ENCODE measurements around the gene NOL8. TPM values are rescaled to one million over a fixed set of nuclear protein-coding genes. Genes with fewer than 3 reads are reported as not detected.
A peak's percentile ranks its signal among the peaks of the same experiment; 100 is the strongest.

The NOL8 gene
- total RNA-seq, 1 donor from 2014 or later = 90.9 TPM

DNA sequence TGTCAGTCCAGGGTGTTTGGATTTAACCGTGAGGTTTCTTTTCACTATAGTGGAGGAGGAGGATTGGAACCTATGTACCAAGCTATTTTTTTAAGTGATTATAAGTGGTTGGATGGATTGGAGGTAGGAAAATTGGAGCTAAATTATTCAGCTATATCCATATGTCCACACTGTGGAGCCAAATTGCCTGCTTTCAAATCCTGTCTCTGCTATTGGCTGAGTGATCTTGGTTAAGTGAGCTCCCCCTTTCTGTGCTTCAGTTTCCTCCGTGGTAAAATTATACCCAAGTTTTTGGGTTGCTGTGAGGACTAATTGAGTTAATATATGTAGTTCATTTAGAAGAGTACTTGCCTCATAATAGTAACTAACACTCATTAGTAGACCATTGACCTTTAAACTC is 3.1 kb upstream of the NOL8 start:
- no peak overlapping the region for H3K27ac Mint-ChIP-seq

DNA sequence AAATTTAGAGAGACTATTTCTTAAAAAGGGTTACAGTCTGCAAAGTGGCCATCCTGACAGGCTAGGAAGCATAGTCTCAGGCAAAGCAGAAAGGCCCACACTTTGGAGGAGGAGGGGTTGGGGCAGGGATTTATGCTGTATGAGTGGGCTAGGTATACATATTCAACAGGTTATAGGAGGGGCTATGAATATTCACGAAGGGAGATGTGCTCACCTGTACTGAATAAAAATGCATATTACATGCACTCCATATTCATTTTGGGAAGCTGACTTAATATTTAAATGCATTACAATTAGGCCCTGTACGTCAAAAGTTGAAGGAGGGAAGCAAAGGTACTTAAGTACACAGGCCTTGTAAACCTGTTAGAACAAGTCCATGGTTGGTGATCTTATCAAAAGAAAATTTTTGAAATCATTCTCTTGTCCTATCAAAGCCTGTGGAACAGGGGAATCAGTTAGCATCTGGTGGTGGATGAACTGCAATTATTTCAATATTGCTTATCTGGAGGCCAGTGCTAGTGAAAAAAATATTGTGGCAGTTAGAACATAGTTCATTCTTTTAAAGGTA is 2.2 kb upstream of the NOL8 start:
- no peaks in the 10 kb centered on the region for H3K9me3 Mint-ChIP-seq
- H3K27me3 Mint-ChIP-seq = no peaks in the 10 kb centered on the region
- peaks cover 29% of the 10 kb centered on the region for H3K36me3 Mint-ChIP-seq (ENCODE audit: low read depth)
- peak overlapping the region; percentile 98 for H3K4me3 Mint-ChIP-seq
- DNase-seq = no peak
- no peak overlapping the region for H3K27ac Mint-ChIP-seq
- H3K4me1 Mint-ChIP-seq = peaks cover 30% of the 10 kb centered on the region
- intact Hi-C loops (cut with micrococcal nuclease) = loop anchor here (10.0 kb wide), 1 partner anchor 213 kb away; the partner anchor contains the start of gene SPTLC1

More for the DNA sequence above, 3.1 kb upstream of the NOL8 start:
- H3K9me3 Mint-ChIP-seq = no peaks in the 10 kb centered on the region
- no peak overlapping the region for H3K4me3 Mint-ChIP-seq
- intact Hi-C loops (cut with micrococcal nuclease) = loop anchor here (10.0 kb wide), 1 partner anchor 213 kb away; the partner anchor contains the start of gene SPTLC1
- H3K4me1 Mint-ChIP-seq = peaks cover 30% of the 10 kb centered on the region
- DNase-seq = no peak
- peaks cover 28% of the 10 kb centered on the region for H3K36me3 Mint-ChIP-seq (ENCODE audit: low read depth)
- no peaks in the 10 kb centered on the region for H3K27me3 Mint-ChIP-seq

DNA sequence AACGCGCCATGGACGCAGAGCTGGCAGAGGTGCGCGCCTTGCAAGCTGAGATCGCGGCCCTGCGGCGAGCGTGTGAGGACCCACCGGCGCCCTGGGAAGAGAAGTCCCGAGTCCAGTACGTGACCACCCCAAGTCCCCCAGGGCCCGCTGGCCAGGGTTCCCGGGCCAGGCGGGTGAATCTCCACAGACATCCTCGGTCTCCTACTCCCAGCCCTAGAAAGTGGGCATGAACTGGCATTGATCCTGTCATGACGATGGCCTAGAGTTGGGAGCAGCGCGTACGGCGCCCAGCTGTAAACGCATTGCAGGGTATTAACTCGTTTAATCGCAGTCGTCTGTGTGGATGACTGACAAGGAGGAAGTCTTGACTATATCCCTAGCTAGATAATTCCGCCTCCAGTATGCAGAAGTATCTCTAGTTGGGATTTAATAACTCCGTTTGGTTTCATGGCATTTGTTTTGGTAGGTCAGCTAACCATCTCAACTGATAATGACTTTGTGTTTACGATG is 896 bp upstream of the NOL8 start:
- Mint-ChIP-seq H3K4me3 (peak overlapping the region; percentile 98), H3K36me3 (ENCODE audit: low read depth) (peaks cover 31% of the 10 kb centered on the region), H3K4me1 (peaks cover 31% of the 10 kb centered on the region), H3K9me3 (no peaks in the 10 kb centered on the region), H3K27me3 (no peaks in the 10 kb centered on the region), H3K27ac (peak overlapping the region; percentile 97)
- intact Hi-C loops (cut with micrococcal nuclease) = loop anchor here (1.0 to 10.0 kb wide), 5 partner anchors 33 to 439 kb away; partner anchors contain the start of genes IARS1, IPPK and SPTLC1
- no peak for DNase-seq

DNA sequence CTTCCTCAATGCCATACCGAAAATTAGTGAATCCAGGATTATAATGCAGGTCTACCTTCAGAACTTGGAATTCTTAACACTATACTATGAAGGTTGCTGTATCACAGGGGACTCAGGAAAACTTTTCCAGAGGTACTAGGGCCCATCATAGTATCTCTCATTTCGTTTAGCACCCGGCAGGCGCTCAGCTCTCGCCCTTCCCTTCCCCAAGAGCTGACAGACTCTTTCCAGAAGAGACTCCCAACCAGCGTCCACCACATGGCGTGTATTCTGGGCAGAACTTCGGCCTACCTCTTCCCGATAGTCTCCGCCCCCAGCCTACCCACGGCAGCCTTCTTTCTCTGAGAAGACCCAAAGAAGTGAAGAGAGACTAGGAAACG is 271 bp downstream of the NOL8 start:
- peaks cover 37% of the 10 kb centered on the region for H3K36me3 Mint-ChIP-seq (ENCODE audit: low read depth)
- intact Hi-C loops (cut with micrococcal nuclease) = loop anchor here (1.0 to 10.0 kb wide), 5 partner anchors 32 to 440 kb away; partner anchors contain the start of genes IARS1, IPPK and SPTLC1
- H3K27me3 Mint-ChIP-seq = no peaks in the 10 kb centered on the region
- H3K4me1 Mint-ChIP-seq = peaks cover 34% of the 10 kb centered on the region
- H3K4me3 Mint-ChIP-seq = peak overlapping the region; percentile 98
- no peaks in the 10 kb centered on the region for H3K9me3 Mint-ChIP-seq
- H3K27ac Mint-ChIP-seq = peak overlapping the region; percentile 97
- no peak for DNase-seq

DNA sequence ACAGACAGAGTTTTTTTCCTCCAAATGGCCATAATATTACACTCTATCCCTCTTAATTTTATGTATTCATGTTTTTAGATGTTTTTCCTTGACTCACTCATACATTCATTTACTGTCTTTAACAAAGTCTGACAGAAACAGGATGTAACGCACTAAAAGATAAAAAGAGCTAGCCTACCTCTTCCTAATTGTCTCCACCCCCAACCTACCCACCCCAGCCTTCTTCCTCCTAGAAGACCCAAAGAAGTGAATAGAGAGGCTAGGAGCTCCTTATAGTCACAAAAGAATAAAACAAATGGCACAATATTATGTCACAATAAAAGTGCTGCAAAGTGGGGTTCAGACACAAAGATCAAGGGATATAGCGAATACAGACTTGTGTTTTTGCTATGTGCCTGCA is 719 bp downstream of the NOL8 start:
- H3K27ac Mint-ChIP-seq = peak overlapping the region; percentile 97
- peak overlapping the region; percentile 98 for H3K4me3 Mint-ChIP-seq
- no peak for DNase-seq
- intact Hi-C loops (cut with micrococcal nuclease) = loop anchor here (10.0 kb wide), 1 partner anchor 210 kb away; the partner anchor contains the start of gene SPTLC1
- no peaks in the 10 kb centered on the region for H3K9me3 Mint-ChIP-seq
- peaks cover 39% of the 10 kb centered on the region for H3K36me3 Mint-ChIP-seq (ENCODE audit: low read depth)
- no peaks in the 10 kb centered on the region for H3K27me3 Mint-ChIP-seq
- H3K4me1 Mint-ChIP-seq = peaks cover 34% of the 10 kb centered on the region

DNA sequence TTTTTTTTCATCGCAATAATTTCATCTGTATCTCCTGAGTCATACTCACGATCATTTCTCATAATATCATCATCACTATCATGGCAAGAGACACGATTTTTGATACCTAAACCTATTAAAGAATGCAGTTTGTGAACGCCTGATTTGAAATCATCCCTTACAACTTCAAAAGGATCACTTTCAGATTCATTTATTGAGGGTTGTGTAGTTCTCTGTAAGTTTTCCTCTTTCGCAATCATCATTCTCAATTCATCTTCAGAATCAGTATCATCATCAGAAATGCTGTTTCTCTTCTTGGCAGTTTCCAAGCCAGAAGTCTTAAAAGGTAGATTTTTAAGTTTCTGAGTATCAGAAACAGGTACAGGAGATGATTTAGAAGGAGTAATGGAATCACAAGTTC is 9.7 kb downstream of the NOL8 start:
- intact Hi-C loops (cut with micrococcal nuclease) = loop anchor here (5.0 kb wide), 1 partner anchor 33 kb away; no protein-coding TSS in a partner anchor
- Mint-ChIP-seq H3K4me3 (no peak overlapping the region), H3K27me3 (no peaks in the 10 kb centered on the region), H3K36me3 (ENCODE audit: low read depth) (peaks cover 74% of the 10 kb centered on the region), H3K4me1 (peaks cover 24% of the 10 kb centered on the region), H3K27ac (no peak overlapping the region), H3K9me3 (no peaks in the 10 kb centered on the region)
- DNase-seq = no peak

DNA sequence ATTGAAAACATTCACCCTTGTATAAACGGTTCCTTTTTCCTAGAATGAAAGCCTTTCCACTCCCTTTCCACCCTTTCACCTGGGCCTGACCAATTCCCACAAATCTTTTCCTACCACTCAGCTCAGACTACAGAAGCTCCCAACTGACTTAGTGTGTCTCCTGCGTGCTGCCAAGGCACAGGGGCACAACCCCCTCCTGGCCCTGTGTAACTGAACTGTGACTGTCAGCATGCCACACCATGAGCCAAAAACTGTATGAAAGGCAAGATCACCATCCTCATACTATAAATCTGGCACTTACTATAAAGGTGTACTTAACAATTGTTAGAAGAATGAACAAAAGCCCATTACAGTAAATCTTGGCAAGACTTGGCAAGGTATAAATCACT is 11.5 kb downstream of the NOL8 start:
- Mint-ChIP-seq H3K9me3 (no peaks in the 10 kb centered on the region), H3K4me1 (peaks cover 24% of the 10 kb centered on the region), H3K27me3 (no peaks in the 10 kb centered on the region), H3K36me3 (ENCODE audit: low read depth) (peaks cover 76% of the 10 kb centered on the region), H3K4me3 (peak overlapping the region; percentile 12), H3K27ac (peak overlapping the region; percentile 72)
- intact Hi-C loops (cut with micrococcal nuclease) = no loop called here
- DNase-seq = no peak

DNA sequence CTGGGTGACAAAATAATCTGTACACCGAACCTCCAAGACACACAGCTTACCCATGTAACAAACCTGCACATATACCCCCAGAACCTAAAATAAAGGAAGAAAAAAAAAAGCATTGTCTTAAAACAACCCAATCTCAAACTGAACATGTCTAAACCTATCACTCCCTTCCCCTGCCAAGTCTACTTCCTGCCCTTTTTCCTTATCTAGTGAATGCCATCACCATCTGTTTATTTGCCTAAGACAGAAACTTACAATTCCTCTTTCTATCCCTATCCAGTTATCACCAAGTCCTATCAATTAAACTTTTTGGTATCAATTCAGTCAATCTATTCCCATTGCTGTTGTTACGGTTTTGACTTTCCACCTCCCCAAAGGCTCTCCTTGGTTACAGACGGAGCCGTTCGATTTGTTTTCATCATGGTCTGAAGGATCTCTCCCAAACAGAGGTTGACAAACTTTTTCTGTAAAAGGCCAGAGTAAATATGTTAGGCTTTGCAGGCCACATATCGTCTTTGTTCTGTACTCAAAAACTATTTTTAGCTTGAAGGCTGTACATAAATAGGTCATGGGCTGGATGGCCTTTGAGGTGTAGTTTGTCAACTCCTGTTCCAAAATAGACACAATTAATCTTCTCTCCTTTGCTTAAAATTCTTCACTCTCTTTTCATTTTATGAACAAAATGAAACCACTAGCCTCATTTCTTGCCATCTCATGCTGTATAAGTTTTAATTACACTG is 12.1 kb downstream of the NOL8 start:
- Mint-ChIP-seq H3K4me1 (peaks cover 24% of the 10 kb centered on the region), H3K9me3 (no peaks in the 10 kb centered on the region), H3K27me3 (no peaks in the 10 kb centered on the region), H3K4me3 (peak overlapping the region; percentile 12), H3K36me3 (ENCODE audit: low read depth) (peaks cover 76% of the 10 kb centered on the region), H3K27ac (peak overlapping the region; percentile 72)
- DNase-seq = no peak
- intact Hi-C loops (cut with micrococcal nuclease) = no loop called here

DNA sequence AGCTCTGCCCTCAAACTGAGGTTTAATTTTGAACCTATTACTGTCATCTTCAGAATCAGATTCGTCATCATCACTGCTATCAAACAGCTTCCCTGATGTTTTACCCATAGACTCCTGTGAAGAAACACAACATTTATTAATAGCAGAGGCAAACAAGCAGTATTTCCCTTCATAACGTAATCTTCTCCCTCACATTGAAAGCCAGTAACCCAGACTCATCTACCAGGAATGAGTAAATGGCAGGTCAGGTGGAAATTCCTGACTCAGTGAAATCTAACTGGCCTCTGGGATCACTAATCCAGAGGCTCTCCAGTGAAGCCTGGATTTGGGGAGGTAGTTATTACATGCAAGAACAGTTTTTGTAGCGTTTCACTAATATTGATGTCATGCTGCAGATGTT is 14.6 kb downstream of the NOL8 start:
- intact Hi-C loops (cut with micrococcal nuclease) = no loop called here
- no peaks in the 10 kb centered on the region for H3K27me3 Mint-ChIP-seq
- no peak for DNase-seq
- peaks cover 74% of the 10 kb centered on the region for H3K36me3 Mint-ChIP-seq (ENCODE audit: low read depth)
- peaks cover 24% of the 10 kb centered on the region for H3K4me1 Mint-ChIP-seq
- H3K27ac Mint-ChIP-seq = no peak overlapping the region
- H3K4me3 Mint-ChIP-seq = no peak overlapping the region
- H3K9me3 Mint-ChIP-seq = no peaks in the 10 kb centered on the region

DNA sequence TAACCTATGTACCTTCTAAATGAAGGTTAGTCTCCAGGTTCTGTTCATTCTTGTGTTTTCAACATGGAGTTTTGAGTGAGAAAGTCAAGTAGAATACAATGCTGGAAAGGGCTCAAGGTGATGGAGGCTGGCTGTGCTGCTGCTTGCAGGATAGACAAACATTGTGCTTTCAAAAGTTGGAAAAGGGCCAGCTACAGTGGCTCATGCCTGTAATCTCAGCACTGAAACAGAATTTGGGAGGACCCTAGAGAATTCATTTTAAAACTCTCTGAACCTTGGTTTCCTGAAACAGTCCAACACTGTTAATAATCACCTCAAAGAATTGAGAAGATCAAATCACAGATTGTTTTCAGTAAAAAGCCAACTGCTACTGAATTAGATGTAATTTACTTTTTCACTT is 16.3 kb downstream of the NOL8 start:
- H3K4me1 Mint-ChIP-seq = peaks cover 18% of the 10 kb centered on the region
- DNase-seq = no peak
- H3K27me3 Mint-ChIP-seq = no peaks in the 10 kb centered on the region
- no peak overlapping the region for H3K4me3 Mint-ChIP-seq
- H3K9me3 Mint-ChIP-seq = no peaks in the 10 kb centered on the region
- H3K36me3 Mint-ChIP-seq (ENCODE audit: low read depth) = peaks cover 73% of the 10 kb centered on the region
- intact Hi-C loops (cut with micrococcal nuclease) = no loop called here
- H3K27ac Mint-ChIP-seq = no peak overlapping the region

DNA sequence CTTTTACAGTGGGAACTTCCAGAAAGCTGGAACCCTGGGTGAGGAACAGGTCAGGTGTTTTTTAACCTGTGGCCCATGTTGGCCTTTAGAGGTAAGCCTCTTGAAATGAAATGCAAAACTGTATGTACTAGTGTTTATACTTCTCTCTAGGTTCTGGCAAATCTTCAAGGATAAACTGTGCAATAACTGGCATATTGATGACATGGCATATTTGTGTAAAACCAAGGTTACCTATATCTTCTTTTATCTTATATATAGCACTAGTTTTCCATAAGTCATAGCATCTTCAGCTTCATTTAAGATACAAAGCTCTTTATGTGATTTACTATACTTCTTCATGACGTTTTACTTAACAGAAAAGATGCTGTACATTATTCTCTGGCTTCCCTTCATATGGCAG is 24.2 kb downstream of the NOL8 start:
- Mint-ChIP-seq H3K27ac (no peak overlapping the region), H3K9me3 (no peaks in the 10 kb centered on the region), H3K4me1 (peaks cover 15% of the 10 kb centered on the region), H3K36me3 (ENCODE audit: low read depth) (peaks cover 72% of the 10 kb centered on the region), H3K4me3 (no peak overlapping the region), H3K27me3 (no peaks in the 10 kb centered on the region)
- intact Hi-C loops (cut with micrococcal nuclease) = no loop called here
- DNase-seq = no peak

DNA sequence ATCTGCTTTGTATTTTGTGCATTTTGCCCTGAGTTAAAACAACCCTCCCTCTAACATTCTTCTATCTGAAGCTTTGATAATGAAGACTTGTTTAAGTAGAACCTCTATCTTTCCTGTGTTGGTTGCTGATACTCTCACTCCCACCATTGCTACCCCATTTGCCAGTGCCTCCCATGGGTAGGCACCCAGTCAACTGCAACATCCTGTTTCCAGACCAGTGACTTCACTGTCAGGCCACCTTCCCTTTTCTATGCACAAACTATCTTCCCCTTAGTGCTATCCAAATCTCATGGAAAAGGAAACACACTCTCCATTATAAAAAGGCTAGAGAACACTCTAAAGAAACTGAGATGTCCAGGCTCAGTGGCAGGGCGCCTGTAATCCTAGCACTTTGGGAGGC is 26.0 kb downstream of the NOL8 start:
- Mint-ChIP-seq H3K27me3 (no peaks in the 10 kb centered on the region), H3K4me1 (peaks cover 29% of the 10 kb centered on the region), H3K27ac (no peak overlapping the region), H3K9me3 (no peaks in the 10 kb centered on the region), H3K4me3 (no peak overlapping the region), H3K36me3 (ENCODE audit: low read depth) (peaks cover 66% of the 10 kb centered on the region)
- no peak for DNase-seq
- intact Hi-C loops (cut with micrococcal nuclease) = loop anchor here (10.0 kb wide), 1 partner anchor 336 kb away; no protein-coding TSS in a partner anchor

DNA sequence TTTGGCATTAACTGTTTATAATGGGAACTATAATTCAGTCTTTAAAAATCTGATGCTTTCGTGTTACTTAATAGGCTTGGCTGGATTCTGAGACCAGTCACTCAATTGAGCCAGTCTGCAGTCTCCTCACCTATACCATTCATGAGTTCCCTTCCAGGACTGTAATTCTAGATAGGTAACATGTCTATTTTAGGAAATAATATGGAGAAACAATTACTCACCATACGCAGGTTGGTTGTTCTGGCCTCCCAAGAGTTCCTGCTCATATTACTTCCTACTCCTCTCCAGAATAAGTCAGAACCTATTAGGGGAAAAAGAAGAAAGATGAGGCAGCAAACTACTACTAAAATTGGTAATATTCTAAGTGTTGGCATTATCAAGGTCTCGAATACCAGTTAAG is 27.1 kb downstream of the NOL8 start:
- peak overlapping the region; percentile 61 for H3K4me3 Mint-ChIP-seq
- DNase-seq = no peak
- H3K4me1 Mint-ChIP-seq = peaks cover 33% of the 10 kb centered on the region
- H3K27ac Mint-ChIP-seq = peak overlapping the region; percentile 11
- no peaks in the 10 kb centered on the region for H3K9me3 Mint-ChIP-seq
- intact Hi-C loops (cut with micrococcal nuclease) = loop anchor here (10.0 kb wide), 1 partner anchor 337 kb away; no protein-coding TSS in a partner anchor
- no peaks in the 10 kb centered on the region for H3K27me3 Mint-ChIP-seq
- peaks cover 63% of the 10 kb centered on the region for H3K36me3 Mint-ChIP-seq (ENCODE audit: low read depth)

DNA sequence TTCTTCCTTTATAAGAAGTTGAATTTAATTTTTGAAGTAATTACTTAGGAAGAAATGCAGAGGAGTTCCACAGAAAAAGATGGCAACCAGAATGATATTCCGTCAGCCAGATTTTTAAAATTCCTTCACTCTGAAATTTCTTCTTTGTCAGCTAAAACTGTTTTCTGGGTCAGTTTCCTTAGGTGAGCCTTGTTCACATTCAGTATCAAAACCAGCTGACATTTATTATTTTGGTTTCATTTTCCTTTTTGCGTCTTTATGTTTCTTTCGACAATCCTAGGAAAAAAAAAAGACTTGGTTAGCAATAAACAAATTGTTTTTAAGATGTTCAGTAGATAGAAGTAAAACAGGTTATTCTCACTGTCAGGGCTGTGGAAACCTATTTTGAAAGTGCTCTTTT is 27.5 kb downstream of the NOL8 start:
- intact Hi-C loops (cut with micrococcal nuclease) = loop anchor here (10.0 kb wide), 1 partner anchor 337 kb away; no protein-coding TSS in a partner anchor
- DNase-seq = no peak
- no peaks in the 10 kb centered on the region for H3K9me3 Mint-ChIP-seq
- peaks cover 37% of the 10 kb centered on the region for H3K4me1 Mint-ChIP-seq
- H3K4me3 Mint-ChIP-seq = peak overlapping the region; percentile 61
- H3K27me3 Mint-ChIP-seq = no peaks in the 10 kb centered on the region
- H3K27ac Mint-ChIP-seq = peak overlapping the region; percentile 60
- H3K36me3 Mint-ChIP-seq (ENCODE audit: low read depth) = peaks cover 63% of the 10 kb centered on the region

Measured in activated CD4-positive, alpha-beta T cell treated with anti-CD3 and anti-CD28 coated beads, Interleukin-2, amount 10 ng/mL, durations not matched to agents 24 days and 14 days (primary cell).